Measurements from ENCODE around the gene MISP3.

Gene MISP3

GRCh38 chr19:14122924-14123323 lies 50.3 kb downstream of the MISP3 start:
- DNase-seq (ENCODE audit: low read depth), result no peak
